GM19455 (cell line): ENCODE results near the gene PIP5K1C.

Source experiments
- ATAC-seq: cut with Tn5 transposase; IDR thresholded peaks from one replicate; pipeline ENCODE4 v1.9.1; 2021; ENCODE audit not compliant: unreplicated experiment

Gene PIP5K1C

GRCh38 chr19:3695986-3696659 lies 4.1 kb downstream of the PIP5K1C start:
- no peak for ATAC-seq

DNA sequence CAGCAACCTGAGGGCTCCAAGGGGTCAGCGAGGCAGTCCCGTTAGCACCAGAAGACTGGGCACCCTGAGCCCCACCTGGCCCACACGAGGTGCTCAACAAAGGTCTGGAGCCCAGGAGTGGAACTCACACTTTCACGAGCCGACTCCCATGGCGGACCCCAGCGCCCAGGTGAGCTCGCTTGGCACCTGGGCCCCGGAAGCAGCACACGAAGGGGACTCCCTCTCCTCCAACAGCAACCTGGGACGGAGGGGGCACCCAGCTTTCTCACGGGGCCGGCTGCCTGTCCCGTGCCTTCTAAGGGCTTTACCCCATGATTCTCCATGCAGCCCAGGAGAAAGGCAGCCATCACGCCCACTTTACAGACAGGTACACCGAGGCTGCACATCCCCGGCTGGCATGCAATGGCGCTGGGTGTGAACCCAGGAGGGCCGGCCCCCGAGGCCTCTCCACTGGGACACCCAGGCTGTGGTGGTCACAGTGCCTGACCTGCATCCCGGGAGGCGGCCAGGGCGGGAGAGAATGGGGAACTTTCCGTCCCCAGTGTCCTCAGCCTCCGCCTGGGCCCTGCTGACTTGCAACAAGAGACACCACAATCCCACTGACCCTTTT lies 5.0 kb downstream of the PIP5K1C start:
- ATAC-seq, result no peak

DNA sequence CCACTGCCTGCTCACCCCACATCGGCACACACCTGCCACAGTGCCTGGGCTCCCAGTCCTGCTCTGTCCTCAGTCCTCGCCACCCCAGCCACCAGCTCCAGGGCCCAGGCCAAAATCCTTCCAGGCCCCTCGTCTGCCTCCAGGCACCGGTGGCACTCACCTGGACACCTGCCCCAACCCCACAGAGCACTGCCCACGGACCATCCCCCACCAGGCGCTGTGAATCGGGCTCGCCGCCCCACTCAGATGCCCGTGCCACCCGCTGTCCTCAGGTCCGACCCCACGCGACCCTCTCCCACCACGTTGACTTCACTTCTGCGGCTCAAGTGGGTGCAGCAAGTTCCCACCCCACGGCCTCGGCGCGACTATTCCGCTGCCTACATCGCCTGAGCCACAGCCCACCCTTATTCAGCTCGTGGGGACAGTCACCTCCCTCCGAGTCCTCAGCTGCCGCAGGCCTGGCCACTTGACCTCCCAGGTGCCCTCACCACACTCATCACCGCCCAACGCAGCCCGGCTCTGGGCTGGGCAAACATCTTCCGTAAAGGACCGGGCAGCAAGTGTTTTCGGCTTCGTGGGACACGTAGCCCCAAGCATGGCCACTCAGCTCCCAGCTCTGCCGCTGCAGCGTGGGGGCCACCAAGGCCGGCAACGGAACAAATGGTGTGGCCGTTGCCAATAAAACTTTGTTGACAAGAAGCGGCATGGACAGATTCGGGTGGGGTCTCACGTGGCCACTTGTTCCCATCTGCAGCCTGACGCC lies 5.7 kb downstream of the PIP5K1C start:
- ATAC-seq, result no peak

DNA sequence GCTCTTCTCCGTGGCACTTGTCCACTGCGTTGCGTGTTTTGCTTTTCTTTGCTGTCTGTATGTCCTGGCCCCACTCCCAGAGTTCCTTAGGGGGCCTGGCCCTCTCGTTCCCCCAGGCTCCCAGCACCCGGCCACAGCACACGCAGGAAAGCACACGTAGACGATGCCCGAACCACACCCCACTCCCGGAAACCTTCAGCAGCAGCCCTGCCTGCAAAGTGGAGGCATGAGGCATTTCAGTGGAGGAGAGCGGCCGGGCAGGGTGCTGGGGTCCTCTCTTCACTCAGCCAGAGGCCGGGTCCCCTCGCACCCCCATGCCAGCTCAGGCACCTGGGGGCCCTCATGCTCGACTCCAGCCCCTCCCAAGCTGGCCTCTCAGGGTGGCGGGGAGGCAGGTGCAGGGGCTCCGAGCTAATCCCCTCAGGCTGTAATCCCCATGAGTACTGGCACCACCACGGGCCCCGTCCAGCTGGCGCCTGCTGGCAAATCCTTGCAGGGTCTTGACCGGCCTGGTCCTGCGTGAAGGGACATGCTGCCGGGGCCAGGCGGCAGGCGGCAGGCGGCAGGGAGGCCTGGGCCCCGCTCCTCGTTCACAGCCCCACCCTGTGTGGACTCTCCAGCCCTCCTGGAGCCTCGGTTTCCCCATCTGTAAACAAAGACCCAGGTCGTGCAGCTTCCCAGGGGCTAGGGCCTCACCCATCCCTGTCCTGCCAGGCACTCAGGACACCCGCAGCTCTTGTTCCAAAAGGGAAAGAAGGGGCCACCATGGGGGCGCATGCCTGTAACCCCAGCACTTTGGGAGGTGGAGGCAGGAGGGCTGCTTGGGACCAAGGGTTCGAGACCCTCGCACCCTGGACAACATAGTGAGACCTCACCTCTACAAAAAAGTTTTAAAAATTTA lies 7.0 kb downstream of the PIP5K1C start:
- ATAC-seq, result no peak

DNA sequence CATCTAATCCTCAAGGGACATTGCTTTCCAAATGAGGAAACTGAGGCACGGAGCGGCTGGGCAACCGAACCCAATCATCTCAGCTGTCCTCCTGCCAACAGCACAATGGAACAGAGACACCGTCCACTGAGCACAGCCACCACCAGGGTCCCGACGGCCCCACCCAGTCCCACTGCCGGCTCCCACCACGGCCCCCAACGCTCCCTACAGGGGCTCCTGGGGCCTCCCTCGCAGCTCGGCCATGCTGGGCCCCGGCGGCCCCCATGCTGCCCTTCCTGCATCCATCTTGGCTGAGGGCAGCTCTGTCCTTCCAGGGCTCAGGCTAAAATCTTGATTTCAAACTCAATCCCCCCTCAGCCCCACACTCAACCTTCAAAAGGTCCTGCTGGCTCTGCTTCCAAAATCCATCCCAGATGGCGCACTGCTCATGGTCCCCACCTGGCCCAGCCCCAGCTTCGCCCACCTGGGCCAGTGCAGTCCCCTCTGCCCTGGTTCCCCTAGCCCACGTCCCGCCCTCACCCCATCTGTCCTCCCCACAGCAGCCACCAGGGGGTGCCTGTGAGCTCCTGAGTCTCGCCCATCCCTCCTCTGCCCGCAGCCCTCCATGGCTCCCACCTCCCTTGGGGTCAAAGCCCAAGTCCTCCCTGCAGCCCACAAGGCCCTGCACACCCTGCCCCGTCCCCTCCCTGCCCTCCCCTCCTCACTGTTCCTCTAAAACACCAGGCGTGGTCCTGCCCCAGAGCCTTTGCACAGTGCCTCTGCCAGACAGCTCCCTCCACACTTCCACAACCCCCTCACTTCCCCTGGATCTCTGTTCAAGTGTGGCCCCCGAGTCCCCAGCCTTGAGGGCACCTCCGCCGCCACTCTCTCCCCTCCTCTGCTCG lies 7.9 kb downstream of the PIP5K1C start:
- ATAC-seq, result no peak

DNA sequence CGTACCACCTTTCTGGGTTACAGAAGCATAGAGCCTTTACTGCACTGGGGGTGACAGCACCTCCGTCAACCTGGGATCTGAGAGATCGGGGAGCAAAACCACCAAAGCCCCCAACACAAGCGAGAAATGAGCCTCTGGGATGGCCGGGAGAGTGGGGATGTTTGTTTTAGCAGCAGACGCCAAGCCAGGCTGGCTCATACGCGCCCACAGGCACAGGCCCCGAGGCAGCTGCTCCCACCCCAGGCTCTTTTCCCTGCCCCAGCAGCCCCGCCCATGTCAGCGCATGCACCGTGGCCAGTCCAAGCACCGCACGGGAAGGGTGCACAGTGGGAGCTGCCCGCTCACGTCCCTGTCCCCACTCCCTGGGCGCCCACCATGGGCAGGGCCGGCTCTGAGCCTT lies 8.5 kb downstream of the PIP5K1C start:
- no peak for ATAC-seq

GRCh38 chr19:3691372-3691716 lies 8.9 kb downstream of the PIP5K1C start:
- ATAC-seq, result no peak

- no peak for ATAC-seq
Measured at GRCh38 chr19:3690551-3691371, 9.5 kb downstream of the PIP5K1C start.

- ATAC-seq, result no peak
Measured at GRCh38 chr19:3687774-3688706, 12.2 kb downstream of the PIP5K1C start.

- no peak for ATAC-seq
Measured at GRCh38 chr19:3687393-3687773, 12.9 kb downstream of the PIP5K1C start.

DNA sequence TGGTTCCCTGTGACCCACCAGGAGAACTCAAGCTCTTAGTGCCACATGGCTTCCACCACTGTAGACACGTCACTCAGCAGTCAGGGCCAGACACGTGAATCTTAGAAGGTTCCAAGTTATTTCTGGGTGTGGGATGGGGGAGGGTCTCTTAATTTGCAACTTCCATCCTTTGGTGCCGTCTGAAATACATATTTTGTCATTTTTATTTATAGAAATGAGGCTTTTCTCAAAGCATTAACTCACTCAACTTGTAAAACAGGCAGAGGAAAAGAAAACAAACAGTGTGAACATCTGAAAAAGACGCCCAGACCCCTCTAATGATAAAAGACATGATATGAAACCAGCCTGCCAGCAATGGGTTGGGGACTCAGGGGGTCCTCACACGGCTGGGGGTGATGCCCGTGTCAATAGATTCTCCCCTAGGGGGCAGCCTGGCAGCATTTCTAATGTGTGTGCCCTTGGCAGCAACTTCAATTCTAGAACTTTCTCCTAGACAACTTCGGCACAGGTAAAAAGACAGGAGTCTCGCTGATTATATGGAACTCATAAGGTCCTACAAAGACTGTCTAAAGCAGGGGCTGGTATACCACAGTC lies 15.4 kb downstream of the PIP5K1C start:
- ATAC-seq, result no peak

DNA sequence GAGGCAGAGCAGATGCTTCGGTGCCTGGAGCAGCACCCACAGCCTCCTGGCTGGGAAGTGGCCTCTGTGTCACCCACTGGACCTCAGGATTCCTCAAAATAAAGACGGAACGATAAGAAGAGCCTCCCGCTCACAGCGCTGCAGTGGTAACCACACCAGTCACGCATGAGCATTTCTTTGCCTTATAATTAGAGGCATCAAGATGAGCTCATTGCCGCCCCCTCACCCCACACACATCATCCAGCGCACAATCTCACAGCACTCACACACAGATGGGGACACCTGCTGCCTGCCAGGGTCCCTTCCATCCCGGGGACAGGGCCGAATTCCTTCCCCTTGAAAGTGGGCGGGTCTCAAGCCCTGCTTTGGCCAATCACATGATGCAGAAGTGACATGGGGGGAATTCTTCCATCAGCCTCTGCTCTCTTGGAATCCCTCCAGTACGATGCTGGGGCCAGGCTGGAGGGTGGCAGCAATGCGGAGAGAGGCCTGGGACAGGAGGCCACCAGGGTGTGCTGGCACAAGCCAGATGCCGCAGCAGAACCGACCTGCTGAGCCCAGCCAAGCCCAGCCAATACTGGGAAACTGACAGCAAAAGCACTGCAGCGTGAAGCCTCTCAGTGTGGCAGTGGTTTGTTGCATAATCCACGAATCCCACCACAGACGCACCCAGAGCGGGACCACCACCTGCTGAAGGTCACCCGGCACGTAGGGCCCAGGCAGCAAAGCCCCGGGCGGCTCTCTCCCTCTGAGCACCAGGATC lies 16.0 kb downstream of the PIP5K1C start:
- no peak for ATAC-seq

GRCh38 chr19:3683405-3684053 lies 16.7 kb downstream of the PIP5K1C start:
- no peak for ATAC-seq

DNA sequence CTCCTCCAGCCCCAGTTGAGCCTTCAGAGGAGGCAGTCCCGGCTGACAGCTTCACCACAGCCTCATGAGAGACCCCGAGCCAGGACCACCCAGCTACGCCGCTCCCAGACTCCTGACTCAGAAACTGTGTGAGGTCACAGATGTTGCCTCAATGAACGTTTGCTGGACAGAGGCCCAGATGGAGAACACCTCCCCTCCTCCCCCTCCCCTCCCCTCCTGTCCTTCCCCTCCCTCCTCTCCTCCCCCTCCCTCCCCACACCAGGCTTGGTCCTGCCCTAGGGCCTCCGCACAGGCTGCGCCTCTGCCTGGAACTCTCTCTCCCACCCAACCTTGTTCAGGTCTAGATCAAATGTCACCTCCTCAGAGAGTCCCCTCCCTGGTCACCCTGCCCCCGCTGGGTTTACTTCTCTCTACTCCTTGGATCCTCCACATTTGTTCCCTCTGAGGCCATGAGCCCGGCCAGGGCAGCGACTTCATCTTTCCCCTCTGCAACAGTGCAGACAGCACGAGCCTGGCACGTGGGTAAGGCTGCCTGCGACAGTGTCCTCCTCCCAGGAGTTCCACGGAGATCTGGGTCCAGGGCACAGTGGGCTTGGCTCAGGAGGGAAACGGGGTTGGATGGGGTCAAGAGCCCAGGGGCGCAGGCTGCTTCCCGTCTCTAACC lies 17.4 kb downstream of the PIP5K1C start:
- no peak for ATAC-seq

GRCh38 chr19:3682286-3682685 lies 18.0 kb downstream of the PIP5K1C start:
- ATAC-seq, result no peak

DNA sequence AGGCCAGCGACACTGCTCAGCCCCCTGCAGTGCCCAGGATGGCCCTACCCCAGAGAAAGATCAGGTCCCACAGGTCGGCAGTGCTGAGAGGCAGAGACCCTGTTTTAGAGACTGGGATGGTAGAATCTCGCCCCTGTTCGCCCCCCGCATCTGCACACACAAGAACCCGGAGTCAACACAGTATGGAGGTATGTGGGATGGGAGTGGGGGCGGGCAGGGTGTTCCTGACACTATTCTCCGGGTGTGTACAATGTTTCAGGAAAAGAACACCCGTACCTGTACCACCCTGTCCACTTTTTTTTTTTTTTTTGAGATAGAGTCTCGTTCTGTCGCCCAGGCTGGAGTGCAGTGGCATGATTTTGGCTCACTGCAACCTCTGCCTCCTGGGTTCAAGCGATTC lies 19.3 kb downstream of the PIP5K1C start:
- ATAC-seq, result no peak
